ENCODE measurements around the gene KIT.

Gene KIT

DNA sequence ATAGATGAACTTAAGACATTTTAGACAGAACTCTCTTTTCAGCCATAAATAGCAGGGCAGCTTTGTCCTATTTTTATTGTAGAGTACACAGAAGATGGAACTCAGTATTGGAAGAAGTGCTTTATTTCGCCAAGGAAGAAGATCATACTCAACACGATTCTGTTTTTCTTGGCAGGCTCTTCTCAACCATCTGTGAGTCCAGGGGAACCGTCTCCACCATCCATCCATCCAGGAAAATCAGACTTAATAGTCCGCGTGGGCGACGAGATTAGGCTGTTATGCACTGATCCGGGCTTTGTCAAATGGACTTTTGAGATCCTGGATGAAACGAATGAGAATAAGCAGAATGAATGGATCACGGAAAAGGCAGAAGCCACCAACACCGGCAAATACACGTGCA lies 37.6 kb downstream of the KIT start:
- no peak overlapping the region for H3K9ac ChIP-seq (ENCODE audit: low read length)
- H3K4me3 ChIP-seq (ENCODE audit: low read depth, low read length, poor library complexity, severe bottlenecking): no peak overlapping the region
- no peaks in the 10 kb centered on the region for H4K20me1 ChIP-seq (ENCODE audit: insufficient read depth, low read length)
- no peaks in the 10 kb centered on the region for H3K36me3 ChIP-seq (ENCODE audit: insufficient read depth, low read length)
- H3K27ac ChIP-seq (ENCODE audit: low read depth, low read length, poor library complexity, severe bottlenecking): no peak overlapping the region
- H3K4me1 ChIP-seq (ENCODE audit: insufficient read depth, low read length, severe bottlenecking): no peaks in the 10 kb centered on the region
- H2AFZ ChIP-seq (ENCODE audit: low read length): no peak overlapping the region
- H3K4me2 ChIP-seq (ENCODE audit: low read length): no peak overlapping the region
- H3K9me3 ChIP-seq (ENCODE audit: low read length): no peaks in the 10 kb centered on the region
- TF ChIP-seq EZH2 (IDR thresholded peaks at IDR 0.05; ENCODE audit: borderline replicate concordance, low read length): no peak
- TF ChIP-seq, protein P1, sequence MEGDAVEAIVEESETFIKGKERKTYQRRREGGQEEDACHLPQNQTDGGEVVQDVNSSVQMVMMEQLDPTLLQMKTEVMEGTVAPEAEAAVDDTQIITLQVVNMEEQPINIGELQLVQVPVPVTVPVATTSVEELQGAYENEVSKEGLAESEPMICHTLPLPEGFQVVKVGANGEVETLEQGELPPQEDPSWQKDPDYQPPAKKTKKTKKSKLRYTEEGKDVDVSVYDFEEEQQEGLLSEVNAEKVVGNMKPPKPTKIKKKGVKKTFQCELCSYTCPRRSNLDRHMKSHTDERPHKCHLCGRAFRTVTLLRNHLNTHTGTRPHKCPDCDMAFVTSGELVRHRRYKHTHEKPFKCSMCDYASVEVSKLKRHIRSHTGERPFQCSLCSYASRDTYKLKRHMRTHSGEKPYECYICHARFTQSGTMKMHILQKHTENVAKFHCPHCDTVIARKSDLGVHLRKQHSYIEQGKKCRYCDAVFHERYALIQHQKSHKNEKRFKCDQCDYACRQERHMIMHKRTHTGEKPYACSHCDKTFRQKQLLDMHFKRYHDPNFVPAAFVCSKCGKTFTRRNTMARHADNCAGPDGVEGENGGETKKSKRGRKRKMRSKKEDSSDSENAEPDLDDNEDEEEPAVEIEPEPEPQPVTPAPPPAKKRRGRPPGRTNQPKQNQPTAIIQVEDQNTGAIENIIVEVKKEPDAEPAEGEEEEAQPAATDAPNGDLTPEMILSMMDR (IDR thresholded peaks at IDR 0.05; ENCODE audit: low read length): no peak
- H3K9me2 ChIP-seq (ENCODE audit: low read depth, low read length): no peaks in the 10 kb centered on the region
- no peaks in the 10 kb centered on the region for H3K79me2 ChIP-seq (ENCODE audit: insufficient read depth, low read length)
- H3K27me3 ChIP-seq (ENCODE audit: insufficient read depth, low read length): no peaks in the 10 kb centered on the region
- H3F3A ChIP-seq (ENCODE audit: insufficient read depth, low read length): no peaks in the 10 kb centered on the region

DNA sequence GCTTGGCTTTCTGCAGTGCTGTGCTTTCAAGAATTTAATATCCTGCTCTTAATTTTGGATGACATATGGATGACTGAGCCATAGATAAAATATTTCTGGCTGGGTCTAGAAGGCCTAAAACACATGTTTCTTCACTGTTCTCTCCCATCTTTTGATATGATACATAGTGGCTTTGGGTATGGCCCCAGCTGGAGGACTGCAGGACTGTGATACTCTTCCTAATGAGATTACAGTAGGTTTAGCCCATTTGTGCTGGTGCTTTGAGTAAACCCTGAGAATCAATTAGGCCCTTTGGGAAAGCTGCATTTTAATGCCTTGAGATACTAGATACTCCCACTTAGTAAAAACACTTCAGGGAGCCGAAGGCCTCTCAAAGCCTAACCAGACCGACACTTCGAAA lies 38.0 kb downstream of the KIT start:
- no peaks in the 10 kb centered on the region for H3F3A ChIP-seq (ENCODE audit: insufficient read depth, low read length)
- H3K4me2 ChIP-seq (ENCODE audit: low read length): no peak overlapping the region
- no peaks in the 10 kb centered on the region for H3K36me3 ChIP-seq (ENCODE audit: insufficient read depth, low read length)
- no peak overlapping the region for H3K27ac ChIP-seq (ENCODE audit: low read depth, low read length, poor library complexity, severe bottlenecking)
- H3K9ac ChIP-seq (ENCODE audit: low read length): no peak overlapping the region
- TF ChIP-seq EZH2 (IDR thresholded peaks at IDR 0.05; ENCODE audit: borderline replicate concordance, low read length): no peak
- TF ChIP-seq, protein P1 (IDR thresholded peaks at IDR 0.05; ENCODE audit: low read length): no peak
- no peaks in the 10 kb centered on the region for H3K4me1 ChIP-seq (ENCODE audit: insufficient read depth, low read length, severe bottlenecking)
- no peaks in the 10 kb centered on the region for H4K20me1 ChIP-seq (ENCODE audit: insufficient read depth, low read length)
- H3K9me2 ChIP-seq (ENCODE audit: low read depth, low read length): no peaks in the 10 kb centered on the region
- H3K27me3 ChIP-seq (ENCODE audit: insufficient read depth, low read length): no peaks in the 10 kb centered on the region
- H3K4me3 ChIP-seq (ENCODE audit: low read depth, low read length, poor library complexity, severe bottlenecking): no peak overlapping the region
- no peaks in the 10 kb centered on the region for H3K9me3 ChIP-seq (ENCODE audit: low read length)
- no peak overlapping the region for H2AFZ ChIP-seq (ENCODE audit: low read length)
- H3K79me2 ChIP-seq (ENCODE audit: insufficient read depth, low read length): no peaks in the 10 kb centered on the region

DNA sequence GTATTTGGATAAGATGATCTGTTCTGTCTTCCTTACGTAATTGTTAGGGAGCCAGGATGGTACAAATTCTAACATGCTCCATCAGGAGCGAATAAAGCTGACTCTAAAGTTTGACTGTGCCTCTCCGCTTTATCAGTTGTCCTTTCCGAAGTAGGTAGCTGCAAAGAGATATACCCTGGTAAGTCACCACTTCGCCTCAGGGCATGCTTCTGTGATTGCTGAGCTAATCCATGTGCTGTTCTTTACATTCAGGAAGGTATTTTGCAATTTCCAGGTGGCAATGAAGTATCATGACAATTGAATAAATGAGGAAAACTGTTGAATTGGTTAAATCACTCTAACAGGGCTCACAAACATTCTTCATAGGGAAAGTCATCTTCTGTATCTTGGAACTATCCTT lies 38.9 kb downstream of the KIT start:
- H3K4me3 ChIP-seq (ENCODE audit: low read depth, low read length, poor library complexity, severe bottlenecking): no peak overlapping the region
- TF ChIP-seq, protein P1 (IDR thresholded peaks at IDR 0.05; ENCODE audit: low read length): no peak
- TF ChIP-seq EZH2 (IDR thresholded peaks at IDR 0.05; ENCODE audit: borderline replicate concordance, low read length): no peak

More for the DNA sequence above, 38.9 kb downstream of the KIT start:
- H3K9ac ChIP-seq (ENCODE audit: low read length): no peak overlapping the region
- no peaks in the 10 kb centered on the region for H4K20me1 ChIP-seq (ENCODE audit: insufficient read depth, low read length)
- H3K9me2 ChIP-seq (ENCODE audit: low read depth, low read length): no peaks in the 10 kb centered on the region
- no peak overlapping the region for H3K4me2 ChIP-seq (ENCODE audit: low read length)
- H3K79me2 ChIP-seq (ENCODE audit: insufficient read depth, low read length): no peaks in the 10 kb centered on the region
- H2AFZ ChIP-seq (ENCODE audit: low read length): no peak overlapping the region
- H3K27me3 ChIP-seq (ENCODE audit: insufficient read depth, low read length): no peaks in the 10 kb centered on the region
- H3K36me3 ChIP-seq (ENCODE audit: insufficient read depth, low read length): no peaks in the 10 kb centered on the region
- no peak overlapping the region for H3K27ac ChIP-seq (ENCODE audit: low read depth, low read length, poor library complexity, severe bottlenecking)
- H3K9me3 ChIP-seq (ENCODE audit: low read length): no peaks in the 10 kb centered on the region
- no peaks in the 10 kb centered on the region for H3F3A ChIP-seq (ENCODE audit: insufficient read depth, low read length)
- H3K4me1 ChIP-seq (ENCODE audit: insufficient read depth, low read length, severe bottlenecking): no peaks in the 10 kb centered on the region

Measured in OCI-LY1 (cell line).